GM19043 (cell line): ENCODE measurements around the gene PDE4D.
"Not testable (repeated sequence)": the region's sequence is repeated elsewhere in the genome, so short reads cannot be mapped to it uniquely, and the experiment has no call there.

Experiments used
- ATAC-seq: cut with Tn5 transposase; IDR thresholded peaks from one replicate; pipeline ENCODE4 v1.9.1; 2021; ENCODE audit warnings: low read depth; ENCODE audit not compliant: unreplicated experiment

The PDE4D gene

GRCh38 chr5:59712836-59713497, 180.6 kb downstream of the PDE4D start:
- no peak for ATAC-seq

DNA sequence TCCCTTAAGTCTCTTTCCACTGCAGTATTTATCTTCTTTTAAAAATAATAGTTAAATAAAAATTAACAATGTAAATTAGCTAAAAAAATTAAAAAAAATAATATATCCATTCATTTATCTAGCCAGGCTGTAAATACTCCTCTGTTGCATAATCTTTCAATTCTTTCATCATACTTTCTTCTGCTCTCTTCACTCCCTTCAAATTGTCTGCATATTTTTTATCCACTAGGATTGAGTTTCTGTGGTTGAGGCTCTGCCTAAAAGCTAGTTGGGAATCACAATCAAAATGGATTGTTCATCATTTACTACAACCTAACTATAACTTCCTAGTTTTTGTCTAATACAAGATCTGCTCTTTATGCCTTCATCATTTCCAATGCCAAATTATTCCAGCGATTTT, 182.2 kb downstream of the PDE4D start:
- ATAC-seq, result no peak

GRCh38 chr5:59709846-59710245, 183.7 kb downstream of the PDE4D start:
- no peak for ATAC-seq

GRCh38 chr5:59709346-59709821, 184.1 kb downstream of the PDE4D start:
- ATAC-seq, result no peak

GRCh38 chr5:59704936-59705335, 188.6 kb downstream of the PDE4D start:
- ATAC-seq, result no peak

DNA sequence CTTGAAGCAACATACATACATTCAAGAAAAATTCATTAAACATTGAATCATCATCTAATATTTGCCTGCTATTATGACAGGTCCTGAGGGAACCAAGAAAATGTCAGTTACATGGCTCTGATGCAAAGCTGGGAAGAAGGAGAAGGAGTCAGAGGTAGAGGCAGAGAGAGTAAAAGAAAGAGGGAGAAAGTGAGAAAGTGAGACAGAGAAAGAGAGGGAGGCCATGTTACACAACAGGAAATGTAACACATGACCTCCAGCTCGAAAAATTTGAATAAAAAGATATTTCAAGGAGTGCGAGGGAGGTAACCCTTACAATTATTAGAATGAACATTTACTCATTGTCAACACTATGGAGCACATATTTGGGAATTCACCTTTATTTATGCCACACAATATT, 189.7 kb downstream of the PDE4D start:
- no peak for ATAC-seq

DNA sequence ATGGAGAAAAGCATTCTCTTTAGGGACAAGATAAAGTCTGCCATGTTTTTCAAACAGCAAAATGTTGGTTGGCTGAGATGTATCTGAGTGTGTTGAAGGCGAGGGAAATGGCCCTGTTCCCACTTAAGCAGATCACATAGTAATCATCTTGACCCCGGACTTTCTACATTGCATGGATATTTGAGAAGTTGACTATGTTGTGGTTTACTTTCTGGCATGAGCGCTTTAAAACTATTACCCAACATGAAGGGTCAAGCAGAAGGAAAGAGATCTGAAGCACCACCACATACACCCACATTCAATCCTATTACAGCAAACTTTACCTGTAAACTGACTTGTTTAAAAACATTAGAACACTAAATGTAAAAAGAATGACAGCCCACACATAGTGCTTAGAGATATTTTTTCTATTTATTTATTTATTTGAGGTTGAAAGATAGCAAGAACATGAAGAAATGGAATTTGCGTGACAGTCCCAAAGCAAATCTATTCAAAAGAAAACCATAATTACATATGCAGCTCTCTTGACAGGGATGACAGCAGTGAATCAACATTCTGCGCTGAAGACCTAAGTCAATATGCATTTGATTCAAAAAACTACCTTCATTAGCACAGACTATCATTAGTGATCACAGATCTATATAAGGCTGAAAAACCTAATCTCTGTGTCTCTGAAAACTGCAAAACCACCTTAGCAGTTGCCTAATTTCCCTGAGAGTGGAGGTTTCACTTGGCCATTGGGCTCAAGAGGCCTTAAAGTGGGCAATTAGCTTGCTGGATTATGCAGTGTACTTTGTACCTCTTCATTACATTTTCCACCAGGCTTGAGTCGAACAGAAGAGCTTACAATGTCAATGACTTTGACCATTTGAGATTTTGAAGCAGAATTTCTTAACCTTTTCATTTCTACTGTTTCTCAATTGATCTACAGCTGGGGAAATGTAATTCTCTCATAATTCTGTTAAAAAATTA, 195.0 kb downstream of the PDE4D start:
- no peak for ATAC-seq

GRCh38 chr5:59694411-59694810, 199.1 kb downstream of the PDE4D start:
- no peak for ATAC-seq

DNA sequence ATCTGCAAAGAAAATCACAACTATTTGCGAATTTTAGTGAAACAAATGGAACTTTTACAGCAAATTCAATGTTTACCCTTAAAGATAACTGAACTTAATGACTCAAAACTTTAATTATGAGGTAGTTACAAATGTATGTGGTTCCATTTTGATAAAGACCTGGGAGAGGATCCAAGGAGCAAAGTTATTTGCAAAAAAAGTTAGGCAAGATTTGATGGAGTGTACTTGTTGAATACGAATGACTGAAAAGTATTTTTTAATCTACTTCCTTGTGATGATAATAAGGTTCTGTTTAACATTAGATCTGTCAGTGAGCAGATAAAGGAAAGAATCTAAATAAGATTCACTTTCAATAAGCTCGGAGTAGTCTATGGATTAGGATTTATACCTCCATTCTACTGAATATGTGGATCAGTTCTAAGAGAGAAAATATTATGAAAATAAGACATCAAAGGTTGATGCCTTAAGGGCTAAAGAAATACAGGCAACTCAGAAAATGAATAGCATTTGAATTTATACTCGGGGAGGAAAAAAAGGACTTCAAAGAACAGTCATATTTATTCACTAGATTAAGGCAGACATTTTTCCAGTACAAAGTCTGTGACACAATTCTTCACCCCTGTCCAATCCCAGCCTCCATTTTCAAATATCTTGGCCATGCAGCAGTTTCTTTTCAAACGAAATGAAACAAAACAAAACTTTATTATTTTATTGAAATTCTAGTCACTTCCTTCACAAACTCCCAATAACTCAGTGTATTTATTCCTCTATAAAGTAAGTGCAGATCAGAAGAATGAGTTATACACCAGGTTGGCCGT, 199.8 kb downstream of the PDE4D start:
- no peak for ATAC-seq

GRCh38 chr5:59685793-59686192, 207.7 kb downstream of the PDE4D start:
- ATAC-seq, result peak; percentile 65

DNA sequence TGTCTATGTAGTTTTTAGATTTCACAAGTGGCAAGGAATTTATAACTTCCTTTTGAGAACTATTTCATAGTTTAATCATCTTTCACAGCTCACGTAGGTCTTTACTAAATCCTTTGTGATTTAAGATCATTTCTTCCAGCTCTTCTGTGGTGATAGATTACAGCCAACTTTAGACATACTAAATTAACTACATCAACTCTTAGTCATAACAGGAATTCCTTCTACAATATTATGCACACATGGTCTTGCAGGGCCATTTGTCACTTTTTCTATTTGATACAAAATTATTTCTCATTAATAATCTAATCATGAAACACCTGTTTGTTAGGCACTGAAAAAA, 208.4 kb downstream of the PDE4D start:
- no peak for ATAC-seq

DNA sequence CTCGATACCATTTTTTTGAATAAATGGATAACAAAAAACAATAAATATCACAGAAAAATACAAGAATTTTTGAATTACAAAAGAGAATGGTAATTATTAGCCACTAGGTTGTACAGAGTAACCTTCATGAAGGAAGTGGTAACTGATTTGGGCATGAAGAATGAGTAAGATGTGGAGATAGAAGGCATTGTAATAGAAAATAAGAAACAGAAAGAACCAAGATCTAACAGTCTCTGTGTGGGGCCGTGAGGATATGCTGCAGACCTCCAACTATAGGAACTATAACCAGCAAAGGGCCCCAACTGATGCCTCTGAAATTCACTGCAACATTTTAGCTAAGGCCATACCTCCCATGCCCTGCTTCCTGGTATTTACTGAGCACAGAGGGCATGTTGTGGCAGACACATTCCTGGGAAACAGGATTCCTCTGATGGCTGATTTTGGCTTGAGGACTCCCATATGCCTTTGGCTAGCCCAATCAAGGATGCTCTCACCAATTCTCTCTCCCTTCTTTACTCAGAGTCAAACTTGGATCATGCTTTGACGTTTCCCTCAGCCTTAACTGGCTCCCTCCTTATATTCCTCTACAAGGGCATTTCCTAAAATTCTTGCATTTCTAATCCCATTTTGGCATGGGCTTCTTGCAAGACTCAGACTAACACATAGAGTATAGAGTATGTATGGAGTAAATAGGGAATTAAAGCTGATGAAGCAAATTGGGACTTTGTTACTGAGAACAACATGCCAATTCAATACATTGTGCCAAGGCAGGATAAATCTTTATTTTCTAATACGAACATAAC, 208.9 kb downstream of the PDE4D start:
- peak; percentile 42 for ATAC-seq

- no peak for ATAC-seq
Measured at GRCh38 chr5:59683311-59683710, 210.2 kb downstream of the PDE4D start.

GRCh38 chr5:59682542-59682941, 211.0 kb downstream of the PDE4D start:
- no peak for ATAC-seq

DNA sequence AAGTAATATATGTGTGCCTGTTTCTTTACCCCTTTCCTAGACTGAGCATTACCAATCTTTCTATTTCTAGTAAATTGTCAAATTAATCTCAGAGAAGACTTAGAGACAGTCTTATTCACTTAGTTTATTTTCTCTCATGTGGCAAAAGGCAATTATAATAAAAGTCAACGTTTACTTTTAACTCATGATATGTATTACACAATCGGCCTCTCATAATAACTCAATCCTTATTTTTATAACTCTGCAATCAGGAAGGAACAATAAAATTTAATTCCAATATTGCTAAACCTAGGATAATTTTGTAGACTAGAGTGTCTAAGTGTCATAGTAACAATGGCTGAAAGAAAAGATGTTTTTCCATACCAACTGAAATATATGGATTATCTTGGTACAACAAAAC, 214.6 kb downstream of the PDE4D start:
- ATAC-seq, result no peak

DNA sequence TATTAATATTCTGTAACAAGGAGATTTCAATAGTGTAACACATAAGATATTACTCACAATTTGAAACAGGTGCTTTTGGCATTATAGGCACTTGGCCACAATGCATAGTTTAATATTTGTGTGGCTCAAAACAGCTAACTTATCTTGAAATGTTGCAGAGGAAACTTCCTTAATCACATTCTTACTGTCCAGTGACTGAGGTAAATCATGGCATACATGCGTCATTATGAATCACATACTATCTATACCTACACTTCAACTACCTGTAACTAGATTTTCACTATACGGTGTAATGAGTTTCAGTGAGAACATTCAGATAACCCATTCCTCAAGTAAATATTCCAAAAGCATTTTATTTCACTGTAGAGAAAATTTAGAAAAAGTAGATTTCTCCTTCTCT, 218.8 kb downstream of the PDE4D start:
- ATAC-seq, result no peak

- no peak for ATAC-seq
Measured at GRCh38 chr5:59673438-59674058, 220.0 kb downstream of the PDE4D start.

GRCh38 chr5:59666440-59667068, 227.0 kb downstream of the PDE4D start:
- ATAC-seq, result no peak

- not testable (repeated sequence) for ATAC-seq
Measured at GRCh38 chr5:59665832-59666203, 227.7 kb downstream of the PDE4D start.
